Measurements from ENCODE around the gene DNAH9.

DNA sequence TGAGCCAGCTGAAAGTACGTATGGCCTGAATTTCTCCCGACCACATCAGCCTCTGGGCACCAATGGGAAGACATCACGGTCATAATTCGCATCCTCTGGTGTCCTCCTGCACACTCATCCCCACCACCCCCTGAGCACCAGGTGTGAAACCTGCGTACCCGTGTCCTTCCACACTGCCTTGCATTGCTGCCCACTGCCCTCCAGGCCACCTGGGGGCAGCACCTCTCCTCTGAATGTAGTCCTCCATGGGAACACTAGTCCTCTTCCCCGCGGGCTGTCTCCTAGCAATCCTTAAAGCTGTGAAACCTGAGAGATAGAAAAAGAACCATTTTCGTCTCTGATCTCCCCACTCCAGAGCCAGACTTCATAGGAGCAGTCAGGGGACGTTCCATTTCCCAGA lies 273.5 kb downstream of the DNAH9 start:
- TF ChIP-seq POLR2A (IDR thresholded peaks at IDR 0.05; ENCODE audit: low read length) (no peak), RNF2 (IDR thresholded peaks at IDR 0.05; ENCODE audit: borderline replicate concordance, low read depth) (no peak), JUN (IDR thresholded peaks at IDR 0.05) (no peak), HOXB13 (CRISPR knock-in tag; IDR thresholded peaks at IDR 0.05; ENCODE audit: low read depth) (no peak), CEBPB (IDR thresholded peaks at IDR 0.05) (no peak), NR3C1 (IDR thresholded peaks at IDR 0.05) (no peak), CHD4 (IDR thresholded peaks at IDR 0.05; ENCODE audit: borderline replicate concordance) (no peak)
- TF ChIP-seq, protein P1, sequence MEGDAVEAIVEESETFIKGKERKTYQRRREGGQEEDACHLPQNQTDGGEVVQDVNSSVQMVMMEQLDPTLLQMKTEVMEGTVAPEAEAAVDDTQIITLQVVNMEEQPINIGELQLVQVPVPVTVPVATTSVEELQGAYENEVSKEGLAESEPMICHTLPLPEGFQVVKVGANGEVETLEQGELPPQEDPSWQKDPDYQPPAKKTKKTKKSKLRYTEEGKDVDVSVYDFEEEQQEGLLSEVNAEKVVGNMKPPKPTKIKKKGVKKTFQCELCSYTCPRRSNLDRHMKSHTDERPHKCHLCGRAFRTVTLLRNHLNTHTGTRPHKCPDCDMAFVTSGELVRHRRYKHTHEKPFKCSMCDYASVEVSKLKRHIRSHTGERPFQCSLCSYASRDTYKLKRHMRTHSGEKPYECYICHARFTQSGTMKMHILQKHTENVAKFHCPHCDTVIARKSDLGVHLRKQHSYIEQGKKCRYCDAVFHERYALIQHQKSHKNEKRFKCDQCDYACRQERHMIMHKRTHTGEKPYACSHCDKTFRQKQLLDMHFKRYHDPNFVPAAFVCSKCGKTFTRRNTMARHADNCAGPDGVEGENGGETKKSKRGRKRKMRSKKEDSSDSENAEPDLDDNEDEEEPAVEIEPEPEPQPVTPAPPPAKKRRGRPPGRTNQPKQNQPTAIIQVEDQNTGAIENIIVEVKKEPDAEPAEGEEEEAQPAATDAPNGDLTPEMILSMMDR (IDR thresholded peaks at IDR 0.05), result no peak
- TF ChIP-seq, protein P2, sequence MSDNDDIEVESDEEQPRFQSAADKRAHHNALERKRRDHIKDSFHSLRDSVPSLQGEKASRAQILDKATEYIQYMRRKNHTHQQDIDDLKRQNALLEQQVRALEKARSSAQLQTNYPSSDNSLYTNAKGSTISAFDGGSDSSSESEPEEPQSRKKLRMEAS (IDR thresholded peaks at IDR 0.05), result no peak
- TF ChIP-seq, protein P3, sequence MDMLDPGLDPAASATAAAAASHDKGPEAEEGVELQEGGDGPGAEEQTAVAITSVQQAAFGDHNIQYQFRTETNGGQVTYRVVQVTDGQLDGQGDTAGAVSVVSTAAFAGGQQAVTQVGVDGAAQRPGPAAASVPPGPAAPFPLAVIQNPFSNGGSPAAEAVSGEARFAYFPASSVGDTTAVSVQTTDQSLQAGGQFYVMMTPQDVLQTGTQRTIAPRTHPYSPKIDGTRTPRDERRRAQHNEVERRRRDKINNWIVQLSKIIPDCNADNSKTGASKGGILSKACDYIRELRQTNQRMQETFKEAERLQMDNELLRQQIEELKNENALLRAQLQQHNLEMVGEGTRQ (IDR thresholded peaks at IDR 0.05), result no peak
